Neural cell (in vitro differentiated cells): ENCODE results near the gene PTGIR.

Experiments
- EP300 ChIP-seq: fragments of 450-650 bp; conservative IDR thresholded peaks from 2 replicates; pipeline ENCODE4 v1.6.1; 2014; ENCODE audit warnings: antibody characterized with exemption, mild to moderate bottlenecking, moderate library complexity; ENCODE audit not compliant: poor library complexity, severe bottlenecking
- EZH2 ChIP-seq: fragments of 200-600, 300-800 bp; shearing (Covaris generic), sonication (generic); IDR thresholded peaks from 2 replicates; pipeline ENCODE4 v1.6.1; 2014; ENCODE audit warnings: antibody characterized with exemption, low read length, borderline replicate concordance, mild to moderate bottlenecking; ENCODE audit not compliant: insufficient read depth, poor library complexity, severe bottlenecking
- MXI1 ChIP-seq: fragments of 450-650 bp; conservative IDR thresholded peaks from 2 replicates; pipeline ENCODE4 v1.6.1; 2014; ENCODE audit warnings: antibody characterized with exemption, mild to moderate bottlenecking; ENCODE audit not compliant: poor library complexity, severe bottlenecking
- POLR2AphosphoS5 ChIP-seq: IDR thresholded peaks from 2 replicates; pipeline ENCODE4 v1.6.1; 2012
- RAD21 ChIP-seq: fragments of 450-650 bp; conservative IDR thresholded peaks from 2 replicates; pipeline ENCODE4 v1.6.1; 2014; ENCODE audit warnings: antibody characterized with exemption, mild to moderate bottlenecking, moderate library complexity
- SMC3 ChIP-seq: fragments of 450-650 bp; conservative IDR thresholded peaks from 2 replicates; pipeline ENCODE4 v1.6.1; 2014; ENCODE audit warnings: antibody characterized with exemption, mild to moderate bottlenecking, moderate library complexity; ENCODE audit not compliant: poor library complexity
- TAF1 ChIP-seq: IDR thresholded peaks from 2 replicates; pipeline ENCODE4 v1.6.1; 2012; ENCODE audit warnings: low read depth
- TF ChIP-seq, protein P1 (sequence below): fragments of 450-650 bp; IDR thresholded peaks from 2 replicates; pipeline ENCODE4 v1.5.1; 2014; ENCODE audit warnings: antibody characterized with exemption, mild to moderate bottlenecking, moderate library complexity; ENCODE audit not compliant: poor library complexity, severe bottlenecking
- TF ChIP-seq, protein P2 (sequence below): IDR thresholded peaks from 2 replicates; pipeline ENCODE4 v1.6.1; 2012; ENCODE audit warnings: borderline replicate concordance

- no peak for TF ChIP-seq RAD21
- TF ChIP-seq, protein P1, sequence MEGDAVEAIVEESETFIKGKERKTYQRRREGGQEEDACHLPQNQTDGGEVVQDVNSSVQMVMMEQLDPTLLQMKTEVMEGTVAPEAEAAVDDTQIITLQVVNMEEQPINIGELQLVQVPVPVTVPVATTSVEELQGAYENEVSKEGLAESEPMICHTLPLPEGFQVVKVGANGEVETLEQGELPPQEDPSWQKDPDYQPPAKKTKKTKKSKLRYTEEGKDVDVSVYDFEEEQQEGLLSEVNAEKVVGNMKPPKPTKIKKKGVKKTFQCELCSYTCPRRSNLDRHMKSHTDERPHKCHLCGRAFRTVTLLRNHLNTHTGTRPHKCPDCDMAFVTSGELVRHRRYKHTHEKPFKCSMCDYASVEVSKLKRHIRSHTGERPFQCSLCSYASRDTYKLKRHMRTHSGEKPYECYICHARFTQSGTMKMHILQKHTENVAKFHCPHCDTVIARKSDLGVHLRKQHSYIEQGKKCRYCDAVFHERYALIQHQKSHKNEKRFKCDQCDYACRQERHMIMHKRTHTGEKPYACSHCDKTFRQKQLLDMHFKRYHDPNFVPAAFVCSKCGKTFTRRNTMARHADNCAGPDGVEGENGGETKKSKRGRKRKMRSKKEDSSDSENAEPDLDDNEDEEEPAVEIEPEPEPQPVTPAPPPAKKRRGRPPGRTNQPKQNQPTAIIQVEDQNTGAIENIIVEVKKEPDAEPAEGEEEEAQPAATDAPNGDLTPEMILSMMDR = no peak
- TF ChIP-seq EZH2 = no peak
- no peak for TF ChIP-seq SMC3
- TF ChIP-seq MXI1 = no peak
- TF ChIP-seq, protein P2, sequence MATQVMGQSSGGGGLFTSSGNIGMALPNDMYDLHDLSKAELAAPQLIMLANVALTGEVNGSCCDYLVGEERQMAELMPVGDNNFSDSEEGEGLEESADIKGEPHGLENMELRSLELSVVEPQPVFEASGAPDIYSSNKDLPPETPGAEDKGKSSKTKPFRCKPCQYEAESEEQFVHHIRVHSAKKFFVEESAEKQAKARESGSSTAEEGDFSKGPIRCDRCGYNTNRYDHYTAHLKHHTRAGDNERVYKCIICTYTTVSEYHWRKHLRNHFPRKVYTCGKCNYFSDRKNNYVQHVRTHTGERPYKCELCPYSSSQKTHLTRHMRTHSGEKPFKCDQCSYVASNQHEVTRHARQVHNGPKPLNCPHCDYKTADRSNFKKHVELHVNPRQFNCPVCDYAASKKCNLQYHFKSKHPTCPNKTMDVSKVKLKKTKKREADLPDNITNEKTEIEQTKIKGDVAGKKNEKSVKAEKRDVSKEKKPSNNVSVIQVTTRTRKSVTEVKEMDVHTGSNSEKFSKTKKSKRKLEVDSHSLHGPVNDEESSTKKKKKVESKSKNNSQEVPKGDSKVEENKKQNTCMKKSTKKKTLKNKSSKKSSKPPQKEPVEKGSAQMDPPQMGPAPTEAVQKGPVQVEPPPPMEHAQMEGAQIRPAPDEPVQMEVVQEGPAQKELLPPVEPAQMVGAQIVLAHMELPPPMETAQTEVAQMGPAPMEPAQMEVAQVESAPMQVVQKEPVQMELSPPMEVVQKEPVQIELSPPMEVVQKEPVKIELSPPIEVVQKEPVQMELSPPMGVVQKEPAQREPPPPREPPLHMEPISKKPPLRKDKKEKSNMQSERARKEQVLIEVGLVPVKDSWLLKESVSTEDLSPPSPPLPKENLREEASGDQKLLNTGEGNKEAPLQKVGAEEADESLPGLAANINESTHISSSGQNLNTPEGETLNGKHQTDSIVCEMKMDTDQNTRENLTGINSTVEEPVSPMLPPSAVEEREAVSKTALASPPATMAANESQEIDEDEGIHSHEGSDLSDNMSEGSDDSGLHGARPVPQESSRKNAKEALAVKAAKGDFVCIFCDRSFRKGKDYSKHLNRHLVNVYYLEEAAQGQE = no peak
- TF ChIP-seq EP300 = no peak
- TF ChIP-seq TAF1 = no peak
- TF ChIP-seq POLR2AphosphoS5 = no peak
Measured at GRCh38 chr19:46620267-46620666, 4.6 kb downstream of the PTGIR start.
